GM12872 (cell line): ENCODE data around the gene PAFAH1B1.

Source experiments
- TF ChIP-seq, protein P1 (sequence below): IDR thresholded peaks from 3 replicates; pipeline ENCODE4 v1.5.1; 2011; ENCODE audit warnings: low read depth, mild to moderate bottlenecking, low read length, moderate library complexity; ENCODE audit not compliant: insufficient read depth

The PAFAH1B1 gene

DNA sequence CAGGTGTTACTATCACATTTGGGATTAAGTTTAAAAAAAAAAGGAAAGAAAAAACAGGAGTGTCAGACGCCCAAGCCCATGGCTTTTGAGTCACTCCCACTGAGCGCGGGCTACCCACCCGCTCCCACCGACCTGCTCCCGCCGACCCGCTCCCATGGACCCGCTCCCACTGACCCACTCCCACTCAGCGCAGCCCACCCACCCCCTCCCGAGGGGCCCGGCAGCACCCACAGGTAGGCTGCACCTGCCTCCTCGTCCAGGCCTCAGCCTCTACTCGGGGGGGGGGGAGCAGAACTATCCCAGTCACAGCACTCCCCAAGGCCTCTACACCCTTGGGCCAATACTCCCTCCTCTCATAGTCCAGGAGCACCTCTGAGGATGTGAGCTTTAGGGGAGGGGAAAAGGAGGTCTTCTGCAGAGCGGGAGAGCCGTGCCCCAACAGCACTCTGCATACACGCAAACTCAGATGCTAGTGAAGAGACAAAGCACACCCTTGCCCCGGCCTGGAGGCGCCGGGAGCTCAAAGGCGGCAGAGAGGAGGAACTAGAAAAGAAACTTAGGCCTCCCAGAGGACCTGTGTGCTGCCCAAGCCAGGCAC lies 115.2 kb downstream of the PAFAH1B1 start:
- TF ChIP-seq, protein P1, sequence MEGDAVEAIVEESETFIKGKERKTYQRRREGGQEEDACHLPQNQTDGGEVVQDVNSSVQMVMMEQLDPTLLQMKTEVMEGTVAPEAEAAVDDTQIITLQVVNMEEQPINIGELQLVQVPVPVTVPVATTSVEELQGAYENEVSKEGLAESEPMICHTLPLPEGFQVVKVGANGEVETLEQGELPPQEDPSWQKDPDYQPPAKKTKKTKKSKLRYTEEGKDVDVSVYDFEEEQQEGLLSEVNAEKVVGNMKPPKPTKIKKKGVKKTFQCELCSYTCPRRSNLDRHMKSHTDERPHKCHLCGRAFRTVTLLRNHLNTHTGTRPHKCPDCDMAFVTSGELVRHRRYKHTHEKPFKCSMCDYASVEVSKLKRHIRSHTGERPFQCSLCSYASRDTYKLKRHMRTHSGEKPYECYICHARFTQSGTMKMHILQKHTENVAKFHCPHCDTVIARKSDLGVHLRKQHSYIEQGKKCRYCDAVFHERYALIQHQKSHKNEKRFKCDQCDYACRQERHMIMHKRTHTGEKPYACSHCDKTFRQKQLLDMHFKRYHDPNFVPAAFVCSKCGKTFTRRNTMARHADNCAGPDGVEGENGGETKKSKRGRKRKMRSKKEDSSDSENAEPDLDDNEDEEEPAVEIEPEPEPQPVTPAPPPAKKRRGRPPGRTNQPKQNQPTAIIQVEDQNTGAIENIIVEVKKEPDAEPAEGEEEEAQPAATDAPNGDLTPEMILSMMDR = no peak

DNA sequence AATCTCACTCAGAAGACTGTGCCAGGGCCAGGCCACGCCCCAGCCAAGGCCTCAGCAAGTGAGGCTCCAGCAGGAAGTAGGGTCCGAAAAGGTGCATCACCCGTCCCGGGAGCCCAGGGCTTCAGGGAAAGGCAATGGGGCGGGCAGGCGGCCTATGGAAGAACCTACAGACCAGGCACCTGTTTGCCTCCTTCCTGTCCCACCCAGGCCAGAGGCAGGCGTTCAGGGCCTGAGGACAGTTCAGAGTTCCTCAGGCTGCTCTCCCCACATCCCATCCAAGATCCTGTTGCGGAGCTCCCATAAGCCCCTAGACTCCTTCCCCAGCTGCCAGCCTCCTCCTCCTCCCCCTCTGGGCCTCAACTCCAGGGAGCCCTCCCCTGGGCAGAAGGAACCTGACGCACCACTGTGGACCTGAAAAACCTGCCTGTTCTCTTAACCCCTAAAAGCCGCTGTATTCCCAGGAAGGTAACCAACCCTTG lies 115.8 kb downstream of the PAFAH1B1 start:
- TF ChIP-seq, protein P1 = no peak

DNA sequence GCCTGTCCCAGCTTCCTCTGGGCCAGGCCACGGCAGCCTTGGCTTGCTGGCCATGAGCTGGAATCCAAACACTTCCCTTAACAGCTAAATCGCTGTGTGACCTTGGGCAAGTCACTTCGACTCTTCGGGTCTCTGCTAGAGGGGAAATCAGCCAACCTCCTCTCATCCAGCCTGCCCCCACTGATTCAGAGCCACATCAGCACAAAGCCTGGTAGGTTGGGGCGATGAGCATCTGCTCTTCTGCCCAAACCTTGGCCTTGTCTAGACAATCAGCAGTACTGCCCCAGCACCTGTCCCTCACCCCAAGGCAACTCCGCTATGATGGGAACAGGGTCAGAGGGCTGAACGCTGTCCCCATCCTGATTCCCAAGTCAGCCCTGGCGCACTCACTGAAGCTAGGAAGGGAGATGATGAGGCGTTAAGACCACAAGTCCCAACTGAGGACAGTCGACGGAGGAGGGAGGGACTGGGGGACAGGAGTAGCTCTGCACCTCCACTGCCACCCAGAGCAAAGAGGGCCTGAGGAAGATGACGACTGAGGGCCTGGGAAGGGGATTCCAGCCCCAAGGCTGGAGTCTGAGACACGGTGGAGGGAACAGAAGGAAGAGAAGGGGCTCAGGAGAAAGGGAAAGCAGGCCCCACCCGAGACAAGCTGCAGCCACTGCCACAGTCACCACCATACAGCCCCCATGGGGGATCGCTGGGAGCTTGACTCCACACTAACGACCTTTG lies 116.8 kb downstream of the PAFAH1B1 start:
- TF ChIP-seq, protein P1 = no peak

DNA sequence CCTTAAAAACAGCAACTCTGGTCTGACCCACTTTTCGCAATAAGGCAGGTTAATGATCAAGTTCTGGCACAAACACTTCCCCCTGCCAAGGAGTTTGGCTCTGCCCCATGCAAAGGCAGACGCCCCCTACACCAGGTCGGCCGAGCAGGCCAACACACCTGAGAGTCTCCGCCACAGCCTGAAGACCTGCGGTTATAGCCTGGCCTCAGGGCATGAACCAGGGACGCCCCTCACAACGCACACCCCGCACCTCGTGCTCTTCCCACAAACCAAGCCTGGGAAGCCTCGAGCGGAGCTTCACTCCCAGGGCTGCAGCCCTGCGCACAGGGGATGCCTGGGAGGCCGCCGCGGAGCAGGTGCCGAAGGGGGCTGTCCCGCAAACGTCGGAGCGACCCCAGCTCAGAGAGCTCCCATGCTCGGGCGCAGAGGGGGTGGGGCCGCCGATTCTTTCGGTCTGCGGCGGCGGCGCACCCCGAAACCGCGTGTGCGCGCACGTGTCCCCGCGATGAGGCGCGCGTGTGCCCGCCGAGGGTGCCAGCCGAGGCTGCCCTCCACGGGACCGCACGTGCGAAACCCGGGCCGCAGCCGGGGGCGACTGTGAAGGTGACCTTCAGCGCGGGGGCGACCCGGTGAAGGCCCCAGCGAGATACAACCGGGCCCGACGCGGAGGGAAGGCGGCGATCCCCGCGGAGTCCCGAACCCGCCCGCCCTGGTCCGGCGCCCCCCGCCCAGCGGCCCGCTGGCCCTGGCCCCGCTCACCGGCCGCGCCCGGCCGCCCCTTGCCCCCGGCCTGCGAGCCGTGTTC lies 117.6 kb downstream of the PAFAH1B1 start:
- TF ChIP-seq, protein P1 = 0 out of 3 replicates have a peak, but pooled peaks have one; percentile 3

DNA sequence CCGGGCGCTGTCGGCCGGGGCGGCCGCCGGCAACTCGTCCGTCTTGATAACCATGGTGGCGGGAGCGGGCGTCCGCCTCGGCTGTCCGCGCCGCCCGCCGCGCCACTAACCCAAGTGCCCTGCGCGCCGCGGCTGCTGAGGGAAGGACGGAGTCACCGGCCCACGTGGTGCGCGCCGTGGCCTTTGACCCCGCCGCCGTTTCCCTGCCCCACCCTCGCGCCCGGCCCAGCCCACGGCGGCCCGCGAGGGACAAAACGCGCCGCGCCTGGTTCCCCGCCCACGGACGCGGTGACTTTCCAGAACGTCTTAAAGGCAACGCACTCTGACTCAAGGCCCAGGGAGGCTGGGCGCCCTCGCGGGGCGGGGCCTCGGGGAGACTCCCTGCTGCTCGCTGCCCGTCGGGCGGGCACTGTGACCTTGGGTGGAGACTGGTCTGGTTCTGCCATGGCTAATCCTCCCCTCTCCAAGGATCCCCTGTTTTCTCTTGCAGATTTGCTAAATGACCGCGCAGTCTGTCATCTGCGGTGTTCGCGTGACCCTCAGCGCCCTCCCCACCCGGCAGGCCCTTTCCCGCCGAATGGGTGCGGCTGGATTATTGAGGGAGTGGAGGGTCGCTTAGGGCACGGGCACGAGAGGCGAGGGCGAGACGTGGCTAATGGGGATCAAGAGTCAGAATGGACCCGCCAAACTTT lies 118.3 kb downstream of the PAFAH1B1 start, which contains the start of gene CLUH:
TSS of gene CLUH (minus strand) at position 157 of the 692 bp plus-strand sequence. CDS start at position 54, 103 bp downstream.
- TF ChIP-seq, protein P1 = no peak

DNA sequence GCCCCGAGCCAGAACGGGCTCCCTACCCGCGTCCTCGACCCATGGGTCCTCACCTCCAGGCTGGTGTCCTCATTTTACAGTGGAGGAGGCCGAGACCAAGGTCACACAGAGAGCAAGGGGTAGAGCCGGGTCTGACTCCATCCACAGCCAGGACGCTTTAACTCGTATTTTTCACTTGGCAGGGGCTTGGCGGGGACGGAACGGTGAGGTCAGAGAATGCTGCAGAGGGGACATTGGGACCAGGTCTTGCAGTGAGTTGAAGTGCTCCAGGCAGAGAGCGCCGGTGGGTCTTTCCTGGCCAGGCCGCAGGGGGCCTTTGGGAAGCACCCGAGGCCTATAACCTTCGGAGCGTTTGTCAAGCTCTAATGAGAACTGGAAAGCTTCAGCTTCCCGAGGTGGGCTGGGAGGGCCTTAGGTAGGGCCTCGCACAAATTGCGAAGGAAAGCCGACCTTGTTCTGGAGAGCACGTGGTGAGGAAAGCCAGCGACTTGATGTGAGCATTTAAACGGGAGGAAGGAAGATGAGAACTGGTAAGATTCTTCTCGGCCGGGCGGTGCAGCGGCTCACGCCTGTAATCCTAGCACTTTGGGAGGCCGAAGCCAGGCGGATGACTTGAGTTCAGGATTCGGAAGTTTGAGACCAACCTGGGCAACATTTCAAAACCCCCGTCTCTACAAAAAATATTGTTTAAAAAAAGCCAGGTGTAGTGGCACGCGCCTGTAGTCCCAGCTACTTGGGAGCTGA lies 119.0 kb downstream of the PAFAH1B1 start:
- TF ChIP-seq, protein P1 = no peak
